GM12878 (cell line): ENCODE measurements around the gene GPM6B. TPM values are rescaled to one million over a fixed set of nuclear protein-coding genes. Genes with fewer than 3 reads are reported as not detected.

ENCODE experiments used
- ATAC-seq: fragments of 200-7000 bp; cut with Tn5 transposase; 3 replicates; pipeline ENCODE4 v1.9.1; 2020; ENCODE audit warnings: mild to moderate bottlenecking, moderate library complexity
- BruUV-seq: library from RNA; stranded (reverse); fragments of 400-500 nt; replicated peaks from 2 replicates; lab custom pipeline; 2021; lab: Mats Ljungman, UMichigan
- CTCF ChIA-PET: fragments of 300-600 bp; sonication (Branson Sonifier 250); formaldehyde crosslinking; extraction: SDS; loops from one replicate; lab custom pipeline; 2021; ENCODE audit warnings: inconsistent platforms; lab: Yijun Ruan, JAX
- POLR2A ChIA-PET: fragments of 350-600 bp; formaldehyde crosslinking; extraction: SDS; loops from one replicate; lab custom pipeline; 2021; ENCODE audit warnings: inconsistent platforms; lab: Charles Lee
- RAD21 ChIA-PET: fragments of 300-600 bp; sonication (Branson Sonifier 250); formaldehyde crosslinking; loops from one replicate; lab custom pipeline; 2023; ENCODE audit warnings: antibody characterized with exemption; ENCODE audit not compliant: unreplicated experiment; lab: Charles Lee
- SMC1A ChIA-PET: fragments of 300-600 bp; sonication (Branson Sonifier 250); formaldehyde crosslinking; loops from one replicate; lab custom pipeline; 2023; ENCODE audit not compliant: unreplicated experiment, uncharacterized antibody; lab: Charles Lee
- DNase-seq: peaks from one replicate; pipeline ENCODE4 v3.0.0-alpha.2; 2011; ENCODE audit warnings: low read depth, low spot score
- FAIRE-seq: peaks from 3 replicates; lab custom pipeline; 2011; peaks lifted over from hg19 to GRCh38; lab: Jason Lieb, UNC
- H2AFZ ChIP-seq: 2 replicates; pipeline ENCODE4 v1.6.0; 2011; ENCODE audit warnings: low read depth, low read length, control low read depth; ENCODE audit not compliant: control insufficient read depth
- H3K27ac ChIP-seq: 2 replicates; pipeline ENCODE4 v1.5.1; 2011; ENCODE audit warnings: control low read depth; ENCODE audit not compliant: control insufficient read depth, insufficient read depth
- H3K27me3 ChIP-seq, 2 experiments: replicated peaks in 1 of 2; 2 replicates each; pipeline versions ENCODE4 v1.6.0 to v1.6.1; 2011; ENCODE audit warnings: low read length in 1 of 2; ENCODE audit not compliant: control insufficient read depth in 2 of 2, insufficient read depth in 2 of 2
- H3K36me3 ChIP-seq, 2 experiments: 2 replicates each; pipeline ENCODE4 v1.5.1; 2011; ENCODE audit warnings: low read length in 1 of 2; ENCODE audit not compliant: control insufficient read depth in 2 of 2, insufficient read depth in 2 of 2
- H3K4me1 ChIP-seq: 2 replicates; pipeline ENCODE4 v1.6.1; 2011; ENCODE audit warnings: mild to moderate bottlenecking, low read length, moderate library complexity, mixed read lengths; ENCODE audit not compliant: control insufficient read depth, insufficient read depth
- H3K4me2 ChIP-seq: 2 replicates; pipeline ENCODE4 v1.6.0; 2011; ENCODE audit warnings: control low read depth; ENCODE audit not compliant: control insufficient read depth, insufficient read depth
- H3K4me3 ChIP-seq: fragments of 200-600 bp; sonication (generic); 2 replicates; pipeline ENCODE4 v1.5.1; 2016
- H3K79me2 ChIP-seq: 2 replicates; pipeline ENCODE4 v1.6.0; 2011; ENCODE audit warnings: low read length; ENCODE audit not compliant: control insufficient read depth, insufficient read depth
- H3K9ac ChIP-seq: 2 replicates; pipeline ENCODE4 v1.8.0; 2011; ENCODE audit warnings: low read length, control low read depth, mixed read lengths; ENCODE audit not compliant: control insufficient read depth, insufficient read depth
- H3K9me3 ChIP-seq: replicated peaks from 3 replicates; pipeline ENCODE4 v1.5.1; 2011; ENCODE audit warnings: mild to moderate bottlenecking, low read length; ENCODE audit not compliant: control insufficient read depth, insufficient read depth
- H4K20me1 ChIP-seq: 2 replicates; pipeline ENCODE4 v1.6.0; 2011; ENCODE audit not compliant: control insufficient read depth, insufficient read depth
- DPF2 ChIP-seq: fragments of 450-650 bp; IDR thresholded peaks from 2 replicates; pipeline ENCODE4 v1.6.1; 2017; ENCODE audit warnings: mild to moderate bottlenecking
- MYB ChIP-seq: fragments of 150-350 bp; IDR thresholded peaks from 2 replicates; pipeline ENCODE4 v1.6.1; 2014; ENCODE audit warnings: mild to moderate bottlenecking, low read depth, low read length, borderline replicate concordance
- MYC ChIP-seq: IDR thresholded peaks from 2 replicates; pipeline ENCODE4 v1.6.1; 2011; ENCODE audit warnings: mild to moderate bottlenecking, low read length, moderate library complexity, inconsistent platforms; ENCODE audit not compliant: insufficient read depth, insufficient replicate concordance, insufficient read length, severe bottlenecking
- POLR2AphosphoS2 ChIP-seq: IDR thresholded peaks from 2 replicates; pipeline ENCODE4 v1.6.1; 2011; ENCODE audit warnings: low read depth, mild to moderate bottlenecking, low read length, improper control_type of control experiment, moderate library complexity
- POU2F2 ChIP-seq: IDR thresholded peaks from 3 replicates; pipeline ENCODE4 v1.6.1; 2011; ENCODE audit warnings: low read depth, mild to moderate bottlenecking, low read length, borderline replicate concordance
- ZZZ3 ChIP-seq: IDR thresholded peaks from 2 replicates; pipeline ENCODE4 v1.6.1; 2011; ENCODE audit warnings: low read depth; ENCODE audit not compliant: control insufficient read depth, insufficient read length
- WGBS: methylation state at CpG from one replicate; pipeline ENCODE4 v1.1.6; 2016; ENCODE audit warnings: low lambda C conversion rate; ENCODE audit not compliant: insufficient replicate concordance, insufficient coverage; ENCODE audit errors: missing lambda C conversion rate; 5-methylcytosine and 5-hydroxymethylcytosine counted together
- in situ Hi-C: fragments of 300-500 bp; cut with MboI; formaldehyde crosslinking; loops from 9 replicates; pipeline ENCODE4 v1.14.3; 2018; ENCODE audit warnings: mixed read lengths
- intact Hi-C: fragments of 100-400 bp; cut with micrococcal nuclease; formaldehyde crosslinking; loops from one replicate; pipeline ENCODE4 v1.14.2; 2022; ENCODE audit not compliant: unreplicated experiment
- polyA plus RNA-seq, 11 experiments: library from polyadenylated mRNA; depleted of rRNA in 4 of 11; unstranded in 6 of 11; stranded (reverse) in 5 of 11; fragments of >200 nt; fragmentation: Nextera tagmentation in 4 of 11; fragmentation: Illumina TruSeq in 1 of 11; extraction: Ambion mirVana in 4 of 11; extraction: Trizol in 1 of 11; gene quantifications; 1 replicate in 1 of 11; 2 replicates in 10 of 11; pipeline versions ENCODE4 v1.2.1 to v1.2.3, GENCODE V29; 2011 to 2016; ENCODE audit warnings: inconsistent platforms in 2 of 11, missing spikeins in 2 of 11, low read depth in 1 of 11
- total RNA-seq, 4 experiments: library from RNA; depleted of rRNA in 3 of 4; stranded (reverse); fragments of >200 nt in 3 of 4; fragmentation: Illumina TruSeq in 1 of 4; extraction: Trizol in 1 of 4; gene quantifications; 2 replicates each; pipeline versions ENCODE4 v1.2.1 to v1.2.3, GENCODE V29; 2013 to 2021

The GPM6B gene
- total and polyA plus RNA-seq, 10 of the 15 experiments (the other 5 are each of a cell fraction or from before 2014, with no cell fraction given), result 0.01 to 2.6 (median 0.37) TPM; not detected in 2

GRCh38 chrX:13835825-13836224 lies 18.9 kb upstream of the GPM6B start:
- peak; percentile 62 for FAIRE-seq
- SMC1A ChIA-PET, result interaction anchor here (0.7 to 1.3 kb wide), 5 partner anchors 9 to 57 kb away, joined by 3 read pairs; no protein-coding TSS in a partner anchor

GRCh38 chrX:13834355-13834754 lies 17.5 kb upstream of the GPM6B start:
- SMC1A ChIA-PET, result no interaction called here
- Histone ChIP-seq H3K27ac (no peak overlapping the region), H3K4me3 (no peak overlapping the region), H3K9ac (no peak overlapping the region), H3K36me3 (no peaks in the 10 kb centered on the region), H4K20me1 (no peaks in the 10 kb centered on the region), H2AFZ (no peak overlapping the region), H3K27me3 (peaks cover 0 to 2% of the 10 kb centered on the region in 2 experiments; a peak in 1 of 4 replicates), H3K79me2 (no peaks in the 10 kb centered on the region), H3K4me1 (no peaks in the 10 kb centered on the region; the same call in 1 of the 2 replicates), H3K9me3 (no peaks in the 10 kb centered on the region), H3K4me2 (no peak overlapping the region)
- WGBS, result 34% methylated on average over 2 of the region's 2 CpGs
- RAD21 ChIA-PET, result no interaction called here
- POLR2A ChIA-PET, result interaction anchor here (0.6 kb wide), 1 partner anchor 106 kb away, joined by 4 read pairs; no protein-coding TSS in a partner anchor
- ATAC-seq (no peak), DNase-seq (no peak), FAIRE-seq (no peak)
- CTCF ChIA-PET, result interaction anchor here (1.6 kb wide), 1 partner anchor 14 kb away, joined by 4 read pairs; no protein-coding TSS in a partner anchor
- in situ Hi-C loops (no loop called here), intact Hi-C loops (no loop called here)
- TF ChIP-seq POLR2AphosphoS2 (no peak), DPF2 (no peak), POU2F2 (no peak)
- BruUV-seq, result no TSS peak

More at GRCh38 chrX:13835825-13836224, 18.9 kb upstream of the GPM6B start:
- ATAC-seq (peak; percentile 40; the same call in 2 of the 3 replicates), DNase-seq (no peak)
- no peak overlapping the region for H2AFZ ChIP-seq
- ChIA-PET POLR2A (no interaction called here), CTCF (interaction anchor here (0.9 to 1.4 kb wide), 3 partner anchors 9 to 74 kb away, joined by 3 to 4 read pairs (median 3); no protein-coding TSS in a partner anchor), RAD21 (interaction anchor here (2.0 kb wide), 1 partner anchor 18 kb away, joined by 6 read pairs; no protein-coding TSS in a partner anchor)
- H4K20me1 ChIP-seq, result no peaks in the 10 kb centered on the region
- in situ Hi-C loops (no loop called here), intact Hi-C loops (no loop called here)
- H3K27me3 ChIP-seq, result peaks cover 0 to 2% of the 10 kb centered on the region in 2 experiments; a peak in 1 of 4 replicates
- no peaks in the 10 kb centered on the region for H3K36me3 ChIP-seq
- no peak overlapping the region for H3K9ac ChIP-seq
- no peaks in the 10 kb centered on the region for H3K79me2 ChIP-seq
- no TSS peak for BruUV-seq
- no peaks in the 10 kb centered on the region for H3K9me3 ChIP-seq
- H3K27ac ChIP-seq, result no peak overlapping the region
- H3K4me2 ChIP-seq, result no peak overlapping the region
- no peak for TF ChIP-seq MYC
- TF ChIP-seq POLR2AphosphoS2, result no peak
- TF ChIP-seq MYB, result no peak
- no peak for TF ChIP-seq ZZZ3
- H3K4me1 ChIP-seq, result no peaks in the 10 kb centered on the region
- no peak overlapping the region for H3K4me3 ChIP-seq
- 30% methylated on average over 4 of the region's 4 CpGs for WGBS
